Fibroblast of mammary gland (primary cell): ENCODE measurements around the gene CTIF.

Experiments
- DNase-seq: peaks from one replicate; pipeline ENCODE4 v3.0.0-alpha.2; 2010; ENCODE audit warnings: low read depth
- H3K4me3 ChIP-seq: 2 replicates; pipeline ENCODE4 v1.5.1; 2011; ENCODE audit warnings: low read depth, mild to moderate bottlenecking, low read length, moderate library complexity; ENCODE audit not compliant: control insufficient read depth
- CTCF ChIP-seq: conservative IDR thresholded peaks from 2 replicates; pipeline ENCODE4 v1.5.1; 2011; ENCODE audit warnings: low read depth, low read length, inconsistent platforms; ENCODE audit not compliant: control insufficient read depth, insufficient read depth

Gene CTIF

GRCh38 chr18:48735681-48736255 lies 196.9 kb downstream of the CTIF start:
- H3K4me3 ChIP-seq, result no peak overlapping the region
- no peak for DNase-seq
- no peak for TF ChIP-seq CTCF

GRCh38 chr18:48736321-48737260 lies 197.8 kb downstream of the CTIF start:
- no peak overlapping the region for H3K4me3 ChIP-seq
- TF ChIP-seq CTCF, result no peak
- no peak for DNase-seq

GRCh38 chr18:48739266-48740067 lies 200.6 kb downstream of the CTIF start:
- no peak for DNase-seq
- TF ChIP-seq CTCF, result no peak
- H3K4me3 ChIP-seq, result no peak overlapping the region

DNA sequence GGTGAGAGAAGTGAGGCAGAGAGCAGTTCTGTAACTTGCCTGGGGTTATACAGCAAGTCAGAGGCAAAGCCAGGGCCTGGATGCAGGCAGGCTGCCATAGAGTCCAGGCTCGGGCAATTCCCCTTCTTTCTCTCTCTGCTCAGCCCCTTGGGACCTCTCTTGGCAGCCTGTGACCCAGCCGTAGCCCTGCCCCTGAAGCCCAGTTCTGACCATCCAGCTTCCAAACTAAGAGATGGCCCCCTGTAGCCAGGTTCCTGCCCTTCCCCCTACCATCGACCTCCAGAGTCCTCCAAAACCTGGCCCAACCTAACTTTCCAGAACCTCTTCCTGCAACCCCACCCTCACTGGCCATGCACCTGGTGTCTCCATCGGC lies 201.2 kb downstream of the CTIF start:
- DNase-seq, result no peak

DNA sequence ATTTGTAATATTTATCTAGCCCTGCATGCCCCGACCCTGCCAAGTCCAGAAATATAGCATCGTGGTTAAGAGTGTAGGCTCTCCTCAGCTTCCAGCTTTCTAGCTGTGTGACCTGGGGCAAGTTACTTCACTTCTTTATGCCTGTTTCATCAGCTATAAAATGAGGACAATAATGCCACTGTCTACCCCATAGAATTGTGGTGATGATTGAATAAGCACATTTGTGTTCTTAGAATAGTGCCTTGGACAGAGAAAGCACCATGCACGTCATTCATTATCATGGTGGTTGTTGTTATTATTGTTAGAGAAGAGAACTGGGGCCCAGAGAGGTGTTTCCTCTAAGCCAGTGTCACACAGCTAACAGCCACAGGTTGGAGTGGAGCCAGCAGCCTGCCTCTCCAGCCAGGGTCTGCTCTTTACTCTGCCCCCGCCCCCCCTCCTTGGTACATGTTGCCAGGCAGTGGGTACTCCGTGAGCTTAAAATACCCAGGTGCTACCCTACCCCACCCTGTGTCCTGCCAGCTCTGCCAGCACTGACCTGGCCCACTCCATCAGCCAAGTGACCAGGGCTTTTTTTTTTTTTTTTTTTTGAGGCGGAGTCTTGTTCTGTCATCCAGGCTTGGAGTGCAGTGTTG lies 202.1 kb downstream of the CTIF start:
- no peak overlapping the region for H3K4me3 ChIP-seq
- TF ChIP-seq CTCF, result no peak
- DNase-seq, result no peak

More for the DNA sequence above, 201.2 kb downstream of the CTIF start:
- TF ChIP-seq CTCF, result no peak
- no peak overlapping the region for H3K4me3 ChIP-seq

DNA sequence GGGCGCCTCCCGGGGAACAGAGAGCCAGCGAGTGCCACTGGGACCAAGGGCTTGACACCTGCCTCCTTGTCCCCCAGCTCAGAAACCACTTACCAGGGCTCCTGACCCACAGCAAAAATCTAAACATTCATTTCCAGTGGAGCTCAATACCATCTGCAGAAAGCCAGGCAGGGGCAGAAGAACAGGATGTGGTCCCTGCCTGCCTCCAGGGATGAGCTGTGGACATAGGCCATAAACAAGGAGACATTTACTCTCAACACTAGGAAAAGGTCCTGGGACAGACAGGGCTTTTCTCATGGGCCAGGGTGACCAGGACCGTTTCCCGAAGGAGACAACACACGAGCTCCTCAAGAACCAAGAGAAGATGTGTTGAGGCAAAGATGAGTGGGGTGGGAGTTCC lies 203.0 kb downstream of the CTIF start:
- no peak overlapping the region for H3K4me3 ChIP-seq
- no peak for TF ChIP-seq CTCF
- DNase-seq, result no peak
